Measurements from ENCODE around the gene TBL3. TPM values are rescaled to one million over a fixed set of nuclear protein-coding genes. Genes with fewer than 3 reads are reported as not detected.

The TBL3 gene
- total RNA-seq, 2 experiments from 2014 or later = 49.9 to 67.2 TPM

GRCh38 chr16:1923299-1924034 lies 48.4 kb upstream of the TBL3 start:
- no peak for DNase-seq (ENCODE audit: low spot score)
- TF ChIP-seq CTCF (conservative IDR thresholded peaks at IDR 0.05; ENCODE audit: low read length) (peak; percentile 32; the same call in 1 of the 2 replicates), EZH2phosphoT487 (IDR thresholded peaks at IDR 0.05; ENCODE audit: borderline replicate concordance, low read depth, low read length) (no peak)
- CTCF ChIA-PET (ENCODE audit: unreplicated experiment) = no interaction called here

GRCh38 chr16:1924095-1924494 lies 47.8 kb upstream of the TBL3 start:
- DNase-seq (ENCODE audit: low spot score) = no peak
- no peak overlapping the region for H3K27ac ChIP-seq (ENCODE audit: low read depth, low read length, poor library complexity, severe bottlenecking)
- intact Hi-C loops (cut with micrococcal nuclease; ENCODE audit: unreplicated experiment) = no loop called here
- ChIA-PET CTCF (ENCODE audit: unreplicated experiment) (no interaction called here), POLR2A (no interaction called here)
- no peaks in the 10 kb centered on the region for H4K20me1 ChIP-seq (ENCODE audit: insufficient read depth, low read length)
- no TSS peak for BruUV-seq (replicated peaks)
- no peak overlapping the region for H2AFZ ChIP-seq (ENCODE audit: low read length)
- no peaks in the 10 kb centered on the region for H3K79me2 ChIP-seq (ENCODE audit: insufficient read depth, low read depth, low read length)
- no peaks in the 10 kb centered on the region for H3K9me3 ChIP-seq (ENCODE audit: low read length)
- no peaks in the 10 kb centered on the region for H3K36me3 ChIP-seq (ENCODE audit: insufficient read depth, low read length)
- H3K4me2 ChIP-seq (ENCODE audit: low read length) = no peak overlapping the region
- no peak overlapping the region for H3K4me3 ChIP-seq (ENCODE audit: low read depth, low read length, poor library complexity, severe bottlenecking)
- H3K4me1 ChIP-seq (ENCODE audit: insufficient read depth, low read length, poor library complexity, severe bottlenecking) = peaks cover 2% of the 10 kb centered on the region
- no peaks in the 10 kb centered on the region for H3K9me2 ChIP-seq (ENCODE audit: insufficient read depth, low read length)
- no peak for TF ChIP-seq EZH2phosphoT487 (IDR thresholded peaks at IDR 0.05; ENCODE audit: borderline replicate concordance, low read depth, low read length)

More at GRCh38 chr16:1923299-1924034, 48.4 kb upstream of the TBL3 start:
- H3K27ac ChIP-seq (ENCODE audit: low read depth, low read length, poor library complexity, severe bottlenecking) = no peak overlapping the region
- intact Hi-C loops (cut with micrococcal nuclease; ENCODE audit: unreplicated experiment) = no loop called here
- H4K20me1 ChIP-seq (ENCODE audit: insufficient read depth, low read length) = no peaks in the 10 kb centered on the region
- no peak overlapping the region for H3K4me2 ChIP-seq (ENCODE audit: low read length)
- POLR2A ChIA-PET = no interaction called here
- no peak overlapping the region for H2AFZ ChIP-seq (ENCODE audit: low read length)
- H3K9me3 ChIP-seq (ENCODE audit: low read length) = no peaks in the 10 kb centered on the region
- no TSS peak for BruUV-seq (replicated peaks)
- H3K79me2 ChIP-seq (ENCODE audit: insufficient read depth, low read depth, low read length) = no peaks in the 10 kb centered on the region
- H3K4me1 ChIP-seq (ENCODE audit: insufficient read depth, low read length, poor library complexity, severe bottlenecking) = peaks cover 2% of the 10 kb centered on the region
- no peak overlapping the region for H3K4me3 ChIP-seq (ENCODE audit: low read depth, low read length, poor library complexity, severe bottlenecking)
- H3K36me3 ChIP-seq (ENCODE audit: insufficient read depth, low read length) = no peaks in the 10 kb centered on the region
- H3K9me2 ChIP-seq (ENCODE audit: insufficient read depth, low read length) = no peaks in the 10 kb centered on the region

- Histone ChIP-seq H3K27ac (ENCODE audit: low read depth, low read length, poor library complexity, severe bottlenecking) (no peak overlapping the region), H3K4me1 (ENCODE audit: insufficient read depth, low read length, poor library complexity, severe bottlenecking) (peaks cover 6% of the 10 kb centered on the region), H3K9me2 (ENCODE audit: insufficient read depth, low read length) (no peaks in the 10 kb centered on the region), H3K79me2 (ENCODE audit: insufficient read depth, low read depth, low read length) (no peaks in the 10 kb centered on the region), H4K20me1 (ENCODE audit: insufficient read depth, low read length) (no peaks in the 10 kb centered on the region), H2AFZ (ENCODE audit: low read length) (no peak overlapping the region), H3K9me3 (ENCODE audit: low read length) (no peaks in the 10 kb centered on the region), H3K36me3 (ENCODE audit: insufficient read depth, low read length) (no peaks in the 10 kb centered on the region), H3K4me3 (ENCODE audit: low read depth, low read length, poor library complexity, severe bottlenecking) (no peak overlapping the region), H3K4me2 (ENCODE audit: low read length) (no peak overlapping the region)
- no peak for TF ChIP-seq EZH2phosphoT487 (IDR thresholded peaks at IDR 0.05; ENCODE audit: borderline replicate concordance, low read depth, low read length)
- TF ChIP-seq CTCF (conservative IDR thresholded peaks at IDR 0.05; ENCODE audit: low read length) = no peak
- POLR2A ChIA-PET = no interaction called here
- CTCF ChIA-PET (ENCODE audit: unreplicated experiment) = no interaction called here
- intact Hi-C loops (cut with micrococcal nuclease; ENCODE audit: unreplicated experiment) = no loop called here
- no TSS peak for BruUV-seq (replicated peaks)
- no peak for DNase-seq (ENCODE audit: low spot score)
These were observed 45.6 kb upstream of the TBL3 start for GRCh38 chr16:1926271-1926670.
